Cardiac septum (tissue), 1 donor: ENCODE measurements around the gene CDK5. TPM values are rescaled to one million over a fixed set of nuclear protein-coding genes. Genes with fewer than 3 reads are reported as not detected.
"Not testable (repeated sequence)": the region's sequence is repeated elsewhere in the genome, so short reads cannot be mapped to it uniquely, and the experiment has no call there.

Experiments used
- DNase-seq: peaks from one replicate; pipeline ENCODE4 v3.0.0-alpha.2; 2020; ENCODE audit warnings: low spot score
- intact Hi-C: fragments of 100-400 bp; cut with DNase I; formaldehyde crosslinking; loops from one replicate; pipeline ENCODE4 v1.14.0; 2022
- total RNA-seq: library from RNA; stranded (reverse); fragmentation: NEBNext Ultra II Directional; extraction: Animal tissue kit (Norgen Biotek cat#: 25700); gene quantifications from one replicate; pipeline ENCODE4 v1.2.1, GENCODE V29; 2021
- donor health status: DM: no; HTN: no; CAD: no.

Gene CDK5
- total RNA-seq, 1 donor from 2014 or later, result 9.4 TPM

- intact Hi-C loops, result loop anchor here (5.0 kb wide), 1 partner anchor 88 kb away; no protein-coding TSS in a partner anchor
- DNase-seq, result no peak
Observed at GRCh38 chr7:151024435-151025056, 33.2 kb downstream of the CDK5 start, which contains the start of gene ATG9B. Gene ATG9B (minus strand): TSS chr7:151024494. CDS start chr7:151024423, 71 bp downstream.

- DNase-seq, result no peak
- intact Hi-C loops, result no loop called here
Observed at GRCh38 chr7:151023232-151023631, 34.5 kb downstream of the CDK5 start.

- DNase-seq, result no peak
- intact Hi-C loops, result no loop called here
Observed at GRCh38 chr7:151020231-151020630, 37.5 kb downstream of the CDK5 start.

GRCh38 chr7:151019130-151019447, 38.6 kb downstream of the CDK5 start:
- intact Hi-C loops, result loop anchor here (2.0 kb wide), 1 partner anchor 120 kb away; no protein-coding TSS in a partner anchor
- DNase-seq, result no peak

GRCh38 chr7:151018421-151019129, 39.1 kb downstream of the CDK5 start:
- no peak for DNase-seq
- intact Hi-C loops, result loop anchor here (2.0 kb wide), 1 partner anchor 120 kb away; no protein-coding TSS in a partner anchor

- peak; percentile 87 for DNase-seq
- intact Hi-C loops, result loop anchor here (2.0 kb wide), 1 partner anchor 119 kb away; no protein-coding TSS in a partner anchor
Observed at GRCh38 chr7:151017953-151018420, 39.7 kb downstream of the CDK5 start.

GRCh38 chr7:151017370-151017952, 40.2 kb downstream of the CDK5 start:
- intact Hi-C loops, result no loop called here

GRCh38 chr7:151016942-151017341, 40.8 kb downstream of the CDK5 start:
- intact Hi-C loops, result no loop called here
- DNase-seq, result no peak

More at GRCh38 chr7:151017370-151017952, 40.2 kb downstream of the CDK5 start:
- DNase-seq, result no peak

GRCh38 chr7:151016505-151016904, 41.2 kb downstream of the CDK5 start:
- DNase-seq, result no peak
- intact Hi-C loops, result no loop called here

- intact Hi-C loops, result no loop called here
- DNase-seq, result no peak
Observed at GRCh38 chr7:151015967-151016366, 41.7 kb downstream of the CDK5 start.

GRCh38 chr7:151014950-151015349, 42.7 kb downstream of the CDK5 start:
- intact Hi-C loops, result no loop called here
- DNase-seq, result no peak

GRCh38 chr7:151013733-151014497, 43.8 kb downstream of the CDK5 start:
- no peak for DNase-seq
- intact Hi-C loops, result no loop called here

- intact Hi-C loops, result no loop called here
- DNase-seq, result no peak
Observed at GRCh38 chr7:151013356-151013732, 44.4 kb downstream of the CDK5 start.

- no peak for DNase-seq
- intact Hi-C loops, result no loop called here
Observed at GRCh38 chr7:151012911-151013347, 44.8 kb downstream of the CDK5 start.

GRCh38 chr7:151012031-151012692, 45.5 kb downstream of the CDK5 start:
- intact Hi-C loops, result no loop called here
- DNase-seq, result no peak

GRCh38 chr7:151011616-151012015, 46.1 kb downstream of the CDK5 start:
- intact Hi-C loops, DNase-seq: not testable (repeated sequence)

GRCh38 chr7:151011097-151011409, 46.6 kb downstream of the CDK5 start:
- intact Hi-C loops, result no loop called here
- no peak for DNase-seq

GRCh38 chr7:151010307-151011096, 47.2 kb downstream of the CDK5 start:
- DNase-seq, result no peak
- intact Hi-C loops, result no loop called here

- DNase-seq, result no peak
- intact Hi-C loops, result no loop called here
Observed at GRCh38 chr7:151010037-151010306, 47.7 kb downstream of the CDK5 start.
